ENCODE data around the gene SUCO. TPM values are rescaled to one million over a fixed set of nuclear protein-coding genes. Genes with fewer than 3 reads are reported as not detected.

SUCO gene
- total RNA-seq, 2 donors from 2014 or later: 39.5 to 84.9 TPM

DNA sequence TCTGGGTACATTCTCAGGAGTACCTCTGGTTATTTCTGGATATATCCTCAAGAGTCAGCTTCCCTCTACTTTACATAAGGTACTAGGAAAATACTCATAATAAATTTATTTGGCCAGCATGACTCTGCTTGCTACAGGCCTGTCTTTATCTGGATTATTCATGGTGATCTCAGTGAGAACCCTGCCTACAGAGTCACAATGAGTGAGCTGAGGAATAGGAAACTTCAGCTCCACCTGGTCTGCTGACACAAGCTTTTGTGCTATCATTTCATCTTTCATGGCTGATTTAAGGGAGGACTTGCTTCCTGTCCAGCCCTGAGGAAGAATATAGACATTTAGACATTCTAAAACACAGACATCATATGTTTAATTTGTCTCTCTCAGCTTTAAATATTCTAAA lies 19.5 kb upstream of the SUCO start:
- Histone ChIP-seq H3K4me3 (no peak overlapping the region), H3K27ac (no peak overlapping the region), H3K36me3 (no peaks in the 10 kb centered on the region), H3K4me1 (replicated peaks) (no peaks in the 10 kb centered on the region), H3K9me3 (no peaks in the 10 kb centered on the region), H3K27me3 (replicated peaks; ENCODE audit: insufficient read depth) (no peaks in the 10 kb centered on the region)
- intact Hi-C loops (cut with DNase I): no loop called here
- no peak for DNase-seq (ENCODE audit: low spot score)
- TF ChIP-seq POLR2A (IDR thresholded peaks at IDR 0.05): no peak
- TF ChIP-seq POLR2AphosphoS5 (IDR thresholded peaks at IDR 0.05): no peak
- TF ChIP-seq, protein P1, sequence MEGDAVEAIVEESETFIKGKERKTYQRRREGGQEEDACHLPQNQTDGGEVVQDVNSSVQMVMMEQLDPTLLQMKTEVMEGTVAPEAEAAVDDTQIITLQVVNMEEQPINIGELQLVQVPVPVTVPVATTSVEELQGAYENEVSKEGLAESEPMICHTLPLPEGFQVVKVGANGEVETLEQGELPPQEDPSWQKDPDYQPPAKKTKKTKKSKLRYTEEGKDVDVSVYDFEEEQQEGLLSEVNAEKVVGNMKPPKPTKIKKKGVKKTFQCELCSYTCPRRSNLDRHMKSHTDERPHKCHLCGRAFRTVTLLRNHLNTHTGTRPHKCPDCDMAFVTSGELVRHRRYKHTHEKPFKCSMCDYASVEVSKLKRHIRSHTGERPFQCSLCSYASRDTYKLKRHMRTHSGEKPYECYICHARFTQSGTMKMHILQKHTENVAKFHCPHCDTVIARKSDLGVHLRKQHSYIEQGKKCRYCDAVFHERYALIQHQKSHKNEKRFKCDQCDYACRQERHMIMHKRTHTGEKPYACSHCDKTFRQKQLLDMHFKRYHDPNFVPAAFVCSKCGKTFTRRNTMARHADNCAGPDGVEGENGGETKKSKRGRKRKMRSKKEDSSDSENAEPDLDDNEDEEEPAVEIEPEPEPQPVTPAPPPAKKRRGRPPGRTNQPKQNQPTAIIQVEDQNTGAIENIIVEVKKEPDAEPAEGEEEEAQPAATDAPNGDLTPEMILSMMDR (IDR thresholded peaks at IDR 0.05): no peak

DNA sequence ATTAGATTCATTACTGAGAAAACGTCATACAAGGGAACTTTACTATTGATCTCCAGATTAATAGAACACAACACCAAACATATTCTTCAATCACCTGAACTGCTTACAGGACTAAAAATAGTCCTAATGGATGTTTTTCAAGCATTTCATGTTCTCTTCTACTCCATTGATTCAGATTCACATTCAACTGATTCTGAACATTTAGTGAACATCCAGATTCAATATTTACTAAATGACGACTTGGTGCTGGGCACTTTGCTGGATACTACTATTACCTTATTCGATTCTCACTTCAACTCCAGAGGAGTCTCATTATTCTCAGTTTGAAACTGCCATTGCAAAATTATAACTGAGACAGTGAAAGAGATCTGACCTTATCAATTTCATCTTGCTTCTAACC lies 18.8 kb upstream of the SUCO start:
- Histone ChIP-seq H3K4me3 (no peak overlapping the region), H3K27ac (no peak overlapping the region), H3K36me3 (no peaks in the 10 kb centered on the region), H3K4me1 (replicated peaks) (no peaks in the 10 kb centered on the region), H3K9me3 (no peaks in the 10 kb centered on the region), H3K27me3 (replicated peaks; ENCODE audit: insufficient read depth) (no peaks in the 10 kb centered on the region)
- DNase-seq (ENCODE audit: low spot score): no peak
- TF ChIP-seq, protein P1 (IDR thresholded peaks at IDR 0.05): no peak
- TF ChIP-seq POLR2A (IDR thresholded peaks at IDR 0.05): no peak
- TF ChIP-seq POLR2AphosphoS5 (IDR thresholded peaks at IDR 0.05): no peak
- intact Hi-C loops (cut with DNase I): no loop called here
- WGBS: 68% methylated on average over 3 of the region's 3 CpGs

DNA sequence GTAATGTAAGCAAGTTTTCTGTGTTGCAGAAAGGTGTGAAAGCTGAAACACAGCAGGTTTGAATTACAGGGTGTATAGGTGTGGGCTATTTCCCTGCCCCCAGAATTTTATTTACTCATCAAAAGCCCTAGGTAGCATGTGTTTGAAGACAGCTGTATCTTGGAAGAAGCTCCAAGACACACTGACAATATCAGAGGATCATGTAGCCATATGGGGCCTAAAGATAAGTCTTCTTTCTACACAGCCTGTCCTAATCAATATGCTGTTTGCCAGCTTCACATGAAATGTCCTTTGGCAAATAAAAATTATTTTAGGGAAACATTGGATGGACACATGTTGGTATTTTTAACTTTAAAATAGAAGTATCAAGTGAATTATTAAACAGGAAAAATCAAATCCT lies 17.5 kb upstream of the SUCO start:
- intact Hi-C loops (cut with DNase I): no loop called here
- Histone ChIP-seq H3K27me3 (replicated peaks; ENCODE audit: insufficient read depth) (no peaks in the 10 kb centered on the region), H3K4me3 (no peak overlapping the region), H3K27ac (no peak overlapping the region), H3K36me3 (no peaks in the 10 kb centered on the region), H3K9me3 (no peaks in the 10 kb centered on the region), H3K4me1 (replicated peaks) (no peaks in the 10 kb centered on the region)
- no peak for DNase-seq (ENCODE audit: low spot score)
- TF ChIP-seq, protein P1 (IDR thresholded peaks at IDR 0.05): no peak
- TF ChIP-seq POLR2AphosphoS5 (IDR thresholded peaks at IDR 0.05) (no peak), POLR2A (IDR thresholded peaks at IDR 0.05) (no peak)

DNA sequence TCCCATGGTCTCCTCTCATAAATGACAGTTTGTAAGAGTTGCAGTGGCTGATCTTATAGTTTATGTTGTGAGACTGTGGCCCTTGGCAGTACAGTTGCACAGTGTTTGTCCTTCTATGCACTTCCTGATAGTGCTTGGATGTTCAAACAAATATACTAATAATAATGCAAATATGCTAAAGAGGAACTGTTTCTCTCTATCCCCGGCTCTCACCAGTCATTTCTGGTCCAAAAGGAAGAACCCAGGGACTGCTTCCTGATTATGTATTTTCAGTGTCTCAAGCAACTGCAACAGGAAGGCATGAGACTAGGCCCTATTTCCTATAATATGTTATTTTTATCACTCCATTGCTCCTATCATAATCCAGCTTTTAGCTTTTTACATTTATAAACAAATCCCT lies 17.0 kb upstream of the SUCO start:
- intact Hi-C loops (cut with DNase I): no loop called here
- 61% methylated on average over 1 of the region's 1 CpG for WGBS
- no peak overlapping the region for H3K27ac ChIP-seq
- no peaks in the 10 kb centered on the region for H3K36me3 ChIP-seq
- H3K4me1 ChIP-seq (replicated peaks): no peaks in the 10 kb centered on the region
- no peaks in the 10 kb centered on the region for H3K27me3 ChIP-seq (replicated peaks; ENCODE audit: insufficient read depth)
- no peak overlapping the region for H3K4me3 ChIP-seq
- no peak for TF ChIP-seq POLR2A (IDR thresholded peaks at IDR 0.05)
- H3K9me3 ChIP-seq: no peaks in the 10 kb centered on the region
- DNase-seq (ENCODE audit: low spot score): no peak

DNA sequence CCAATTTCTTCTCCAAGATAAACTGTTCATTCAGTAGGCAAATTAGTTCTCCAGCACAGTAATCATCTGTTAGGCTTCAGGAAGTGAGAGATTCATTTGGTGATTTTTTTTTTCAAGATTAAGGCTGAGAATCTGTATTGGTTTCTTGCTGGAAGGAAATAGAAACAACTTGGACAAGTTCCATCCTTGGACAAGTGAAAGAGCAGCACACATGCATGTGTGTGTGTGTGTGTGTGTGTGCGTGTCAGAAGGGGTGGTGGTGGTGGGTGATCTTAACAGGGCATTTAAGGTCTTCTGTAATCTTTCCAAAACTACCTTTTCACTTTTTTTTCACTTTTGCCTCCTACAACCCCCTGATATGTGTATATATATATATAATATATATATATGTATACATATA lies 15.9 kb upstream of the SUCO start:
- intact Hi-C loops (cut with DNase I): no loop called here
- WGBS: 90% methylated on average over 1 of the region's 1 CpG
- no peaks in the 10 kb centered on the region for H3K4me1 ChIP-seq (replicated peaks)
- DNase-seq (ENCODE audit: low spot score): no peak
- no peaks in the 10 kb centered on the region for H3K9me3 ChIP-seq
- no peaks in the 10 kb centered on the region for H3K27me3 ChIP-seq (replicated peaks; ENCODE audit: insufficient read depth)
- H3K4me3 ChIP-seq: no peak overlapping the region
- no peak overlapping the region for H3K27ac ChIP-seq
- TF ChIP-seq, protein P1 (IDR thresholded peaks at IDR 0.05): no peak
- TF ChIP-seq POLR2A (IDR thresholded peaks at IDR 0.05): no peak
- no peak for TF ChIP-seq POLR2AphosphoS5 (IDR thresholded peaks at IDR 0.05)
- no peaks in the 10 kb centered on the region for H3K36me3 ChIP-seq
